Activated gamma-delta T cell (primary cell): ENCODE results near the gene CPNE4.

Source experiments
- DNase-seq: peaks from one replicate; lab custom pipeline; 2025; lab: John Stamatoyannopoulos, UW

Gene CPNE4

GRCh38 chr3:131694376-131694775, 340.4 kb downstream of the CPNE4 start:
- DNase-seq = no peak

- no peak for DNase-seq
Observed at GRCh38 chr3:131692356-131692755, 342.5 kb downstream of the CPNE4 start.

GRCh38 chr3:131690800-131691199, 344.0 kb downstream of the CPNE4 start:
- DNase-seq = no peak

GRCh38 chr3:131688370-131688769, 346.4 kb downstream of the CPNE4 start:
- DNase-seq = no peak

- DNase-seq = no peak
Observed at GRCh38 chr3:131669600-131669999, 365.2 kb downstream of the CPNE4 start.

- no peak for DNase-seq
Observed at GRCh38 chr3:131658771-131659170, 376.0 kb downstream of the CPNE4 start.

GRCh38 chr3:131658115-131658514, 376.7 kb downstream of the CPNE4 start:
- DNase-seq = no peak

- no peak for DNase-seq
Observed at GRCh38 chr3:131655070-131655690, 379.6 kb downstream of the CPNE4 start.

GRCh38 chr3:131645638-131646037, 389.2 kb downstream of the CPNE4 start:
- no peak for DNase-seq

- no peak for DNase-seq
Observed at GRCh38 chr3:131636266-131636775, 398.5 kb downstream of the CPNE4 start.

GRCh38 chr3:131630807-131631206, 404.0 kb downstream of the CPNE4 start:
- DNase-seq = no peak

GRCh38 chr3:131630097-131630496, 404.7 kb downstream of the CPNE4 start:
- no peak for DNase-seq

GRCh38 chr3:131623431-131623830, 411.4 kb downstream of the CPNE4 start:
- no peak for DNase-seq

- DNase-seq = no peak
Observed at GRCh38 chr3:131622726-131623125, 412.1 kb downstream of the CPNE4 start.

GRCh38 chr3:131620977-131621376, 413.8 kb downstream of the CPNE4 start:
- no peak for DNase-seq

GRCh38 chr3:131619821-131620220, 415.0 kb downstream of the CPNE4 start:
- DNase-seq = no peak

GRCh38 chr3:131616719-131617118, 418.1 kb downstream of the CPNE4 start:
- no peak for DNase-seq

GRCh38 chr3:131612745-131613144, 422.1 kb downstream of the CPNE4 start:
- no peak for DNase-seq

GRCh38 chr3:131610174-131610573, 424.6 kb downstream of the CPNE4 start:
- DNase-seq = no peak

GRCh38 chr3:131608741-131609140, 426.1 kb downstream of the CPNE4 start:
- DNase-seq = no peak

- no peak for DNase-seq
Observed at GRCh38 chr3:131608296-131608695, 426.5 kb downstream of the CPNE4 start.

GRCh38 chr3:131605916-131606315, 428.9 kb downstream of the CPNE4 start:
- DNase-seq = no peak

- no peak for DNase-seq
Observed at GRCh38 chr3:131602011-131602779, 432.6 kb downstream of the CPNE4 start.
